ENCODE measurements around the gene TMED8.
"Not testable (repeated sequence)": the region's sequence is repeated elsewhere in the genome, so short reads cannot be mapped to it uniquely, and the experiment has no call there.

TMED8 gene

DNA sequence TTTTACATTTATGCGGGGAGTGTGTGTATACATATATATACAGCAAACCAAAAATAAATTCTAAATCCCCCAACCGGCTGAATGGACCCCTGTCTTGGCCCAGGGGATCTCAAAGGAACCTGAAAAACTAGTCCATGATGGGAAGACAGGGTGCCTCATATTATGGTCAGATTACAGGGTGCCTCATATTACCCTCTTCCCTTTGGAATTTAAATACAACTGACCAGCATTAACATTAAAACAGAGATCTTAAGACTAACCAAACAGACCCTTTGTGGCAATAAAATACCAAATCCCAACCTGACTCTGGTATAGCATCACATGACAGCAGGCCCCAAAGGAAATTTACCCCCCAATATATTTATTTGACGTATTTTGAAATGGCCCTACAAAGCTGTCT, 39.0 kb downstream of the TMED8 start:
- peaks cover 65% of the 10 kb centered on the region for H3K36me3 ChIP-seq (ENCODE audit: control insufficient read depth, low read length)
- H4K20me1 ChIP-seq (ENCODE audit: control insufficient read depth, insufficient read depth, low read depth, low read length): no peaks in the 10 kb centered on the region
- no peak overlapping the region for H3K4me3 ChIP-seq (ENCODE audit: low read length)
- H3K4me2 ChIP-seq (ENCODE audit: low read length): no peak overlapping the region
- TF ChIP-seq EZH2phosphoT487 (IDR thresholded peaks at IDR 0.05; ENCODE audit: borderline replicate concordance, low read length): no peak
- TF ChIP-seq, protein P1, sequence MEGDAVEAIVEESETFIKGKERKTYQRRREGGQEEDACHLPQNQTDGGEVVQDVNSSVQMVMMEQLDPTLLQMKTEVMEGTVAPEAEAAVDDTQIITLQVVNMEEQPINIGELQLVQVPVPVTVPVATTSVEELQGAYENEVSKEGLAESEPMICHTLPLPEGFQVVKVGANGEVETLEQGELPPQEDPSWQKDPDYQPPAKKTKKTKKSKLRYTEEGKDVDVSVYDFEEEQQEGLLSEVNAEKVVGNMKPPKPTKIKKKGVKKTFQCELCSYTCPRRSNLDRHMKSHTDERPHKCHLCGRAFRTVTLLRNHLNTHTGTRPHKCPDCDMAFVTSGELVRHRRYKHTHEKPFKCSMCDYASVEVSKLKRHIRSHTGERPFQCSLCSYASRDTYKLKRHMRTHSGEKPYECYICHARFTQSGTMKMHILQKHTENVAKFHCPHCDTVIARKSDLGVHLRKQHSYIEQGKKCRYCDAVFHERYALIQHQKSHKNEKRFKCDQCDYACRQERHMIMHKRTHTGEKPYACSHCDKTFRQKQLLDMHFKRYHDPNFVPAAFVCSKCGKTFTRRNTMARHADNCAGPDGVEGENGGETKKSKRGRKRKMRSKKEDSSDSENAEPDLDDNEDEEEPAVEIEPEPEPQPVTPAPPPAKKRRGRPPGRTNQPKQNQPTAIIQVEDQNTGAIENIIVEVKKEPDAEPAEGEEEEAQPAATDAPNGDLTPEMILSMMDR (IDR thresholded peaks at IDR 0.05; ENCODE audit: low read depth, low read length, poor library complexity, severe bottlenecking): no peak
- H3K79me2 ChIP-seq (ENCODE audit: control insufficient read depth, low read length): no peaks in the 10 kb centered on the region
- no peaks in the 10 kb centered on the region for H3K4me1 ChIP-seq (ENCODE audit: control insufficient read depth, low read length)
- H3F3A ChIP-seq (ENCODE audit: control insufficient read depth, insufficient read depth): peaks cover 8% of the 10 kb centered on the region
- H3K9me2 ChIP-seq (replicated peaks; ENCODE audit: control insufficient read depth, low read length): no peaks in the 10 kb centered on the region
- no peaks in the 10 kb centered on the region for H3K9me3 ChIP-seq (ENCODE audit: control insufficient read depth, insufficient read depth, low read length)
- no peaks in the 10 kb centered on the region for H3K27me3 ChIP-seq (ENCODE audit: control insufficient read depth, low read length)
- no peak overlapping the region for H3K27ac ChIP-seq (ENCODE audit: low read depth, low read length)

DNA sequence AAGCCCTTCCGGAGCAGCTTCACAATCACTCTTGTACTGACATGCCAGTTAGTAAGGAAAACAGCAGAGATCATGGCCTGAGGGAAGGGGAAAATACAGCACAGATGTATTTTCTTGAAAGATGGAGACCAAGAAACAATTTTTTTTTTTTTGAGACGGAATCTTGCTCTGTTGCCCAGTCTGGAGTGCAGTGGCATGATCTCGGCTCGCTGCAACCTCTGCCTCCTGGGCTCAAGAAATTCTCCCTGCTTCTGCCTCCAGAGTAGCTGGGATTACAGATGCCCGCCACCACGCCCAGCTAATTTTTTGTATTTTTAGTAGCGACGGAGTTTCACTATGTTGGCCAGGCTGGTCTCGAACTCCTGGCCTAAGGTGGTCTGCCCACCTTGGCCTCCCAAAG, 39.6 kb downstream of the TMED8 start:
- not testable (repeated sequence) for H3K27ac ChIP-seq (ENCODE audit: low read depth, low read length); H3K9me2 ChIP-seq (replicated peaks; ENCODE audit: control insufficient read depth, low read length); H4K20me1 ChIP-seq (ENCODE audit: control insufficient read depth, insufficient read depth, low read depth, low read length); H3K4me3 ChIP-seq (ENCODE audit: low read length); H3K4me2 ChIP-seq (ENCODE audit: low read length); H3K27me3 ChIP-seq (ENCODE audit: control insufficient read depth, low read length); H3K4me1 ChIP-seq (ENCODE audit: control insufficient read depth, low read length); H3K79me2 ChIP-seq (ENCODE audit: control insufficient read depth, low read length); H3K9me3 ChIP-seq (ENCODE audit: control insufficient read depth, insufficient read depth, low read length); H3F3A ChIP-seq (ENCODE audit: control insufficient read depth, insufficient read depth)
- H3K36me3 ChIP-seq (ENCODE audit: control insufficient read depth, low read length): peaks cover 59% of the 10 kb centered on the region

DNA sequence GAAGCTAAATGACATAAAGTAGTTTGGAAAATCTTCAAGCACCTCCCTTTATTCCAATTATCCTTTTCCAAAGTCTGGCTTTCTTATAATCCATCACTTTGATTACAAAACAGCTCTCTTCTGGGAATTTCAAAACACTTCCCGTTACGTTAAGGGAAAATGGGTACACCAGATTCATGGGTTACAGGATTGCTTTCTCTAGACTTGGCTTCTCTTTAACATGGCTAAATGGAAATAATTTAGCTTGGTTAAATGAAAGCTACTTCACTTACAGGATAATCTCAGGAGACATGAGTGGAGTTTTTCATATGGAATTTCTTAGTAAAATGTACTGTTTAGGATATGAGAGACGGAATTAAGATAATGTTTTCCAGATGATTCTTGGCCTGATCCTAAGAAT, 41.3 kb downstream of the TMED8 start:
- Histone ChIP-seq H3K9me3 (ENCODE audit: control insufficient read depth, insufficient read depth, low read length) (no peaks in the 10 kb centered on the region), H3K4me1 (ENCODE audit: control insufficient read depth, low read length) (no peaks in the 10 kb centered on the region), H3K27ac (ENCODE audit: low read depth, low read length) (no peak overlapping the region), H3K27me3 (ENCODE audit: control insufficient read depth, low read length) (no peaks in the 10 kb centered on the region), H3K36me3 (ENCODE audit: control insufficient read depth, low read length) (peaks cover 43% of the 10 kb centered on the region), H3K4me3 (ENCODE audit: low read length) (no peak overlapping the region), H3F3A (ENCODE audit: control insufficient read depth, insufficient read depth) (peaks cover 8% of the 10 kb centered on the region), H4K20me1 (ENCODE audit: control insufficient read depth, insufficient read depth, low read depth, low read length) (no peaks in the 10 kb centered on the region), H3K79me2 (ENCODE audit: control insufficient read depth, low read length) (no peaks in the 10 kb centered on the region), H3K4me2 (ENCODE audit: low read length) (no peak overlapping the region), H3K9me2 (replicated peaks; ENCODE audit: control insufficient read depth, low read length) (no peaks in the 10 kb centered on the region)
- TF ChIP-seq, protein P1 (IDR thresholded peaks at IDR 0.05; ENCODE audit: low read depth, low read length, poor library complexity, severe bottlenecking): no peak
- no peak for TF ChIP-seq EZH2phosphoT487 (IDR thresholded peaks at IDR 0.05; ENCODE audit: borderline replicate concordance, low read length)

DNA sequence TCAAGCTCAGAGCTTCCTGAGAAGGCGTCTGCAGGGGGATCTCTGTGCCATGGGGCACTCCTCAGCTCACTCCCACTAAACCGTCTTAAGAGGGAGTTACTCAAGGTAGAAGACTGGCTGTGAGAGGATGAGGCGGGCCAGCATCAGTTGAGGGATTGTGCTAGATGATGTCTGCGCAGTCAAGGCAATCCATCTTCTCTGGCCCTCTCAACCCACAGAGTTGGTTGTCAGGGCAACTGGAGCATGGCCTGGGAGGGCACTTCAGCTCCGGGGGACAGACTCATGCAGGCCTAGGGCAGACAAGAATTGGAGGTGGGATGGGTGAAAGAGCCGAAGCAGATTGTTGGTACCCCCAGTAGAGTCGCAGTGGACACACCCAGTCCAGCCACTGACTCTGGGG, 47.0 kb downstream of the TMED8 start:
- Histone ChIP-seq H3K27ac (ENCODE audit: low read depth, low read length) (no peak overlapping the region), H3K27me3 (ENCODE audit: control insufficient read depth, low read length) (no peaks in the 10 kb centered on the region), H3K4me1 (ENCODE audit: control insufficient read depth, low read length) (no peaks in the 10 kb centered on the region), H3K4me2 (ENCODE audit: low read length) (no peak overlapping the region), H3K4me3 (ENCODE audit: low read length) (no peak overlapping the region), H3K9me2 (replicated peaks; ENCODE audit: control insufficient read depth, low read length) (no peaks in the 10 kb centered on the region), H3K9me3 (ENCODE audit: control insufficient read depth, insufficient read depth, low read length) (no peaks in the 10 kb centered on the region), H4K20me1 (ENCODE audit: control insufficient read depth, insufficient read depth, low read depth, low read length) (no peaks in the 10 kb centered on the region), H3F3A (ENCODE audit: control insufficient read depth, insufficient read depth) (no peaks in the 10 kb centered on the region), H3K36me3 (ENCODE audit: control insufficient read depth, low read length) (no peaks in the 10 kb centered on the region), H3K79me2 (ENCODE audit: control insufficient read depth, low read length) (no peaks in the 10 kb centered on the region)
- TF ChIP-seq EZH2phosphoT487 (IDR thresholded peaks at IDR 0.05; ENCODE audit: borderline replicate concordance, low read length): no peak
- TF ChIP-seq, protein P1 (IDR thresholded peaks at IDR 0.05; ENCODE audit: low read depth, low read length, poor library complexity, severe bottlenecking): no peak
